ENCODE measurements around the gene RHOU.

DNA sequence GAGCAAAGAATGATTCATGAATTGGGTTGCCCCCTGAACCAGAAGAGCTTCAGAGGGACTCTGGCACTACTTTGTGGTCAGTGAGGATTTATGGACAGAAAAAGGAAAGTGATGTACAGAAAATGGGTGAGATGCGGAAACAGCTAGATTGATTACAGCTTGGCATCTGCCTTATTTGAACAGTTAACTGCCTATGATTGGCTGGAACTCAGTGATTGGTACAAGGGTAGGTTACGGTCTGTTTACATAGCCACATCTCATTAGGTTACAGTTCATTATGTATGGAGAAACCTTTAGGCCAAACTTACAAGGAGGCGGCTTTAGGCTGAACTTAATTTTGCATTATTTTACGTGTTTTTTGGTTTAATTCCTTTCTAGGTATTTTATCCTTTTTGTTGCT is 29.0 kb upstream of the RHOU start:
- no peak for TF ChIP-seq EZH2 (IDR thresholded peaks at IDR 0.05; ENCODE audit: insufficient read depth, low read length)
- TF ChIP-seq, protein P1, sequence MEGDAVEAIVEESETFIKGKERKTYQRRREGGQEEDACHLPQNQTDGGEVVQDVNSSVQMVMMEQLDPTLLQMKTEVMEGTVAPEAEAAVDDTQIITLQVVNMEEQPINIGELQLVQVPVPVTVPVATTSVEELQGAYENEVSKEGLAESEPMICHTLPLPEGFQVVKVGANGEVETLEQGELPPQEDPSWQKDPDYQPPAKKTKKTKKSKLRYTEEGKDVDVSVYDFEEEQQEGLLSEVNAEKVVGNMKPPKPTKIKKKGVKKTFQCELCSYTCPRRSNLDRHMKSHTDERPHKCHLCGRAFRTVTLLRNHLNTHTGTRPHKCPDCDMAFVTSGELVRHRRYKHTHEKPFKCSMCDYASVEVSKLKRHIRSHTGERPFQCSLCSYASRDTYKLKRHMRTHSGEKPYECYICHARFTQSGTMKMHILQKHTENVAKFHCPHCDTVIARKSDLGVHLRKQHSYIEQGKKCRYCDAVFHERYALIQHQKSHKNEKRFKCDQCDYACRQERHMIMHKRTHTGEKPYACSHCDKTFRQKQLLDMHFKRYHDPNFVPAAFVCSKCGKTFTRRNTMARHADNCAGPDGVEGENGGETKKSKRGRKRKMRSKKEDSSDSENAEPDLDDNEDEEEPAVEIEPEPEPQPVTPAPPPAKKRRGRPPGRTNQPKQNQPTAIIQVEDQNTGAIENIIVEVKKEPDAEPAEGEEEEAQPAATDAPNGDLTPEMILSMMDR (IDR thresholded peaks at IDR 0.05; ENCODE audit: insufficient read depth, low read depth, low read length): no peak

Data from astrocyte (in vitro differentiated cells and primary cell).